Activated CD4-positive, CD25-positive, alpha-beta regulatory T cell (primary cell): ENCODE results near the gene FOXK2.
"Not testable (repeated sequence)": the region's sequence is repeated elsewhere in the genome, so short reads cannot be mapped to it uniquely, and the experiment has no call there.

ENCODE experiments used
- DNase-seq, 4 experiments: peaks; one replicate each; lab custom pipeline; 2025; lab: John Stamatoyannopoulos, UW

Gene FOXK2

DNA sequence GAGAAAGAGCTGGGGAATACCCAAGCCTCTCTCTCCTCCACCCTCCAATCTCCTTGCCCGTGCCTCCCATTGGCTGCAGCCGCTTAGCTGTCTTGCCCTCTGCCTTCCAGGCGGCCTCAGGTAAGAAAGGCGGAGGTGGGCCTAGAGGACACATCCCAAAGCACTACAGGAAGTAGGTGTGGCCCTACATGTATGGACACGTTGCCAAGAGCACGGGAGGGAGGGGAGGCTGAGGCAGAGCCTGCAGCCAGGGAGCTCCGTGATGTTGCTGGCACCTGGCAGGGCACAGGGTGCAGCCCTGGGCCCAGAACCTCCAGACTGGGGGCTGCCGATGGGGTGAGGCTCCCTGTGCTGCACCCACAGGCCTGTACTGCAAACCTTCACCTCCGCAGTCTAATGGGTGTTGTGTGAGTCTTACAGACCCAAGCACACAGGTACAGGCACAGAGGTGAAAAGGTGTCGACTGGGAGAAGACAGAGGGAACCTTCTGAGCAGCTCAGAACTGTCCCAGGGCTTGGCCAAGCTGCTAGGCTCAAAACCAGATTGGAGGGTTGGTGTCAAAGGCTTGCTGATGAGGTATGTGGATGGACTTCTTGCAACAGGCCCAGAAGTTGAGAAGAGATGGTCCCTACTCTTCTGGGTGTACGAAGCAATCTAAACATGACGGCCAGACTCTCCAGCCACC is 23.5 kb upstream of the FOXK2 start:
- DNase-seq: no peak

DNA sequence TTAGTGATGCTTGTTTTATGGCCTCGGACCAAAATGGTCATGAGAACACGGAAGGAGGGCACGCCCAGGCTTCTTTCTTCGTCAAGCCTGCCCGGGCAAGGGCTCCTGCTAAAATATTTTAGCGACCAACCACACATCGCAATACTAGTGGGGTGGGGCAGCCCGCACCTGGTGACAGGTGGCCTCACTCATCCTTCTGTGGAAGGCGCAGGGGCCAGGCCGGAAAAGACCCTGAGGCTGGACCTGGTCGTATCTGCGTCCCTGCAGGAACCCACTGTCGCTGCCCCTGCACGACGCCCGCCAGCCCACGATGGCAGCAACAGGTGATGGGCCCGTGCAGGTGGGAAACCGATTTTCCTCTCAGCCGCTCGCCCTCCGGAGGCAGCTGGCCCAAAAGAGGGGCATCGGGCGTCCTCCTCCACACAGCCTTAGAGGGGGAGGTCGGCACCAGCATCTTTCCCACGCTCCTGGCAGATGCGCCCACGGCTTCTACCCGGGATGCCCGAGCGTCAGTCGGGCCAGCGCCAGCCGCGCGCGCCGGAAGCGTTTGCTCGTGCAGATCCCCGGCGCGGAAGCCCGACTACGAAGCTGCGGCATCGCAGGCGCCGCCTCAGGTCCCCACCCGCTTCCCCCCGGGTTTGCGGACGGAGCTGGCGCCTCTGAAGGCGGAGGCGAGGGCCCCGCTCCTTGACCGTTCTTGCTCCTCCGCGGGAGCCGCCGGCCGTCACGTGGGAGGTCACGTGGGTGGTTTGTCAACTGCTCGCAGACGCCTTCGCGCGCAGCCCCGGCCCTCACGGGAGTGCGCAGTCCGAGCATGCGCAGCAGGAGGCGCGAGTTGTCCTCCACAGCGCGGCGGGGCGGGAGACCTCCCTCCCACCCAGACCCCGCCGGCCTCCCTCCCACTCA is 22.8 kb upstream of the FOXK2 start:
- DNase-seq: peak; percentile 72 to 83 (median 80)

DNA sequence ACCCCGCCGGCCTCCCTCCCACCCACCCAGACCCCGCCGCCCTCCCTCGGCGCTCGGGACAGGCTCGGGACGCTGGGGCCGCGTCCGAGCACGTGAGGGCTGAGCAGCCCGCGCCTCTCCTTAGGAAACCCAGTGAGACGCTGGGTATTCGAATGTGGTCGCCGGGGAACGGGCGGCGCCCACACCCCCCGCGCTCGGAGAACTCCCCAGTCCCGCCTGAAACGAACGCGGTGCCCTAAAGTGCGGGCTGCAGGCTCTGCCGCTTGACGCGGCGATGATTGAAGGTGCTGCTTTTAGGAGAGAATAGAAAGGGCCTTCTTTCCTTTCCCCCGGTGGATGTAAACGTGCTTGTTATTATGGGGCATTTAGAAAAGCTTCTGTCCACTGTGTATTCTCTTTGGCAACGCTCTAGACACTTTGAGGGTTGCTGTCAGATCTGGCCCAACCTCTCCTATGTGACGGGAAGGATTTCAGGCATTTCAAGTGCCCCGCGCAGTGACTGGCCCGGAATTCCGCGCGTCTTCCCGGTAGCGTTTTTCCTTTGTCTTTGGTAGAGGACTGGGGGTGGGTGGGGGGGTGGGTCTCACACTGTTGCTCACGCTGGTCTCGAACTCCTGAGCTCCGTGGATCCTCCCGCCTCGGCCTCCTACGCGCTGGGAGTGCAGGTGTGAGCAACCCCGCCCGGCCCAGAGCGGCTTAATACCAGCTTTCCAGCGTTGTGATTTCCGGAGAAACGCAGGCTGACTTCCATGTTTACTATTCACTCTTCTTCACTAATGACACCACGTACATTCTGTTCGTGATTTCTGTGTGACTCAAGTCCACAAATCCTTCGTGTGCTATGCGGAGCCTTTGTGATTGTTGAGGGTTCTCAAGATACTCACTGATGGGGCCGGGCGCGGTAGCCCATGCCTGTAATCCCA is 21.8 kb upstream of the FOXK2 start:
- DNase-seq: no peak

DNA sequence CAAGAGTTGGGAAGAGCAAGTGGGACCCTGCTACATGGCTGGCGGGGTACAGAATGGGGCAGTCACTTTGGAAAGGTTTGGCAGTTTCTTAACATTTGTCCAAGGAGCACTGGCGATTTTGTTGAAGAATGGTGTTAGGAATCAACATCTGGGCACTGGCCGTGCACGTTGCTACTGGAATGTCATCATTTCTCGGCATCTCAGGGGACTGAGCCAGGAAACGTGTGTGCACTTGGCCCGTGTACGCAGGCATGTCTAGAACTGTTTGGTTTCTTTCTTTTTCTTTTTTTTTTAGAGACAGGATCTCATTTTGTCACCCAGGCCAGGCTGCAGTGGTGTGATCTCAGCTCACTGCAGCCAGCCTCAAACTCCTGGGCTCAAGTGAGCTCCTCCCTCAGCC is 17.3 kb upstream of the FOXK2 start:
- DNase-seq: no peak

DNA sequence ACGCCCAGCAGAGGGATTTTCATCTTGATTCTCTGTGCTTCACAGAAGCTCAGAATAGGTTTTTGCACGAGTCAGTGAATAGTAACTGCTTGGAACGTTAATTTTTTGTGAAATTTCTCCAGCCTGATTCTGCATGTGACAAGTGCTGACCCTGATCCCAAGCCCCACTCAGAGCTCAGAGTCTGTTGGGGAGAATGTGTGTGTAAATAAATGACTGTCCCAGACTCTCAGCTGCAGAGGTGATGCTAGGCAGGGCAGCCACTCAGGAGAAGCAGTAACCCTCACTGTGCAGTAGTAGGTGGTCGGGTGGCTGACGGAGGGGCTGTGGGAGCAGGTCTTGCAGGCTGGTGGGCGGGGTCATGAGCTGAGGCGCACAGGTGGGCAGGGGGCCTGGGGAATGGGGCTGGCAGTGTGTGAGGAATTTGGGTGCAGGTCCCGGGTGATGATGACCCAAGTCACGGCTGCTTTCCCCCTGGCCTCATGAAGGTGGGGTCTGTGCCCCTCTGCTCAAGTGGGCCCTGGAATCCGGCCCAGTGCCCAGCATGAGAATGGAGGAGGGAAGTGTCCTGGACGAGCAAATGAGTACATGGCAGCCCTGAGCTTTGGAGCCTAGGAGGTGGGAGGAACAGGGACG is 16.3 kb upstream of the FOXK2 start:
- no peak for DNase-seq

DNA sequence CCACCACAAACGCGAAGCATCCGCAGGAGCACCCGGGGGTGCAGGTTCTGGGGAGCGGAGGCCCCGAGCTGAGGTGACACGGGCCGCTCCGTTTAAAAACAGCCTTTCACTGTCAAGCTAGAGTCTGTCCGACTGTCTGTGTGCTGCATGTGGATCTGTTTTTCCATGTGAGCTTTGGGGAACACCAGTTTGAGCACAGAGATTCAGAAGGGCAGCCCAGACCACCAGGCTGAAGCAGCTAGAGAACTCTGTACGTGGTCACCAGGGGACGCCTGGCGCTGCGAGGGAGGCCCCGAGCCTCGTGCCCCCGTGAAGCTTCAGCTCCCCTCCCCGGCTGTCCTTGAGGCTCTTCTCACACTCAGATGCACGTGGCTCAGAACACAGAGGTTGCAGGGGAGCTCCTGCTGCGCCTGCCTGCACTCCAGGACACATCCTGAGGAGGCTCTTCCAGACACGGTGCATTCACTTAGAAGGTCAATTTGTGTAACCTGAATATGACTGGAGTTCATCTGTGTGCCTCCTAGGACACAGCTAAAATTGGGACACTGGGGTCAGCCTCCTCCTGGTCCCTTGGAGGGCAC is 15.7 kb upstream of the FOXK2 start:
- no peak for DNase-seq

DNA sequence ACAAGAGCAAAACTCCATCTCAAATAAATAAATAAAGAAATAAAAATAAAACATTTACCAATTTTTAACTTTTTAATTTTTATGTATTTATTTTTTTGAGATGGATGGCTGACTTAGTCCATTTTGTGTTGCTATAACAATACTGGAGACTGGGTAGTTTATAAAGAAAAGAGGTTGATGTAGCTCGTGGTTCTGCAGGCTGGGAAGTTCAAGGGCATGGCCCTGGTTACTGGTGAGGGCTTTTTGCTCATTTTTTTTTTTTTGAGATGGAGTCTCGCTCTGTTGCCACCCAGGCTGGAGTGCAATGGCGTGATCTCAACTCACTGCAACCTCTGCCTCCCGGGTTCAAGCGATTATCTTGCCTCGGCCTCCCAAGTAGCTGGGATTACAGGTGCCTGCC is 14.2 kb upstream of the FOXK2 start:
- no peak for DNase-seq

DNA sequence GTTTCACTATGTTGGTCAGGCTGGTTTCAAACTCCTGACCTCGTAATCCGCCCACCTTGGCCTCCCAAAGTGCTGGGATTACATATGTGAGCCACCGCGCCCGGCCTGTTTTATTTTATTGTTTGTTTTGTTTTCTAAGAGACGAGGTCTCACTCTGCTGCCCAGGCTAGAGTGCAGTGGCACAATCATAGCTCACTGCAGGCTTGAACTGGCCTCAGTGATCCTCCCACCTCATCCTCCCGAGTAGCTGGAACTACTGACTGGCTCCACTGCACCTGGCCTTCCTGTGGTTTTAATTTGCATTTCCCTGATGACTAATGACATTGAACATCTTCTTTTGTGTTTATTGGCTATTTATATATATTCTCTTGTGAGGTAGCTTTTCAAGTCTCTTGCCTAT is 13.1 kb upstream of the FOXK2 start:
- peak in 1 of 4 experiments; percentile 9 for DNase-seq

DNA sequence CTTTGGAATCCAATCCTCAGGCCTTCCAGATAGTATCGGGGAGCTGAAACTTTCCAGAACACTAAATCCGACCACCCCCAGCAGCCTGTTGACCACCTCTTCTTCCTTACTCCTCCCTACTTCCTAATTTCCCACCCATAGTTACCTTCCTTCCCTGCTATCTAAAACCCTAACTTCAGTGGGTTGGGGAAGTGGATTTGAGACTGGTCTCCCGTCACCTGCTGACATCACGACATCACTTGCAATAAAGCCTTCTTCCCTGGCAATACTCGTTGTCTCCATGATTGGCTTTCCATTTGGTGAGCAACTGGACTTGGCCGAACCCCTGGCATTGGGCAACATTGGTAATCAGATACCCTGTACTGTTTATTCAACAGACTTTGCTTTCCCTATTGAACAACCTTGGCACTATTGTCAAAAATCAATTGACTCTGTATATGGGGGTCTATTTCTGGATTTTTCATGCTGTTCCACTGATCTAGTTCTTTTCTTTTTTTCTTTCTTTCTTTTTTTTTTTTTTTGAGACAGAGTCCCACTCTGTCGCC is 11.8 kb upstream of the FOXK2 start:
- no peak for DNase-seq

DNA sequence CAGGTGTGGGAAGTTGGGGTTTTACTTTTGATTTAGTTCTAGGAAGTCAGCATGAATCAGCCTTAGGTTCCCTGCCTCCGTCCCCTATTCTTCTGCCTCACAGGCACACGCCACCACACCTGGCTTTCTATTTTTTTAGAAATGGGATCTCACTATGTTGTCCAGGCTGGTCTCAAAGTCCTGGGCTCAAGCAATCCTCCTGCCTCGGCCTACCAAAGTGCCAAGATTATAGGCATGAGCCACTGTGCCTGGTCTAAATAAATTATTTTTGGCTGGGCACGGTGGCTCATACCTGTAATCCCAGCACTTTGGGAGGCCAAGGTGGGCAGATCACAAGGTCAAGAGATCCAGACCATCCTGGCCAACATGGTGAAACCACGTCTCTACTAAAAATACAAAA is 7.9 kb upstream of the FOXK2 start:
- DNase-seq: not testable (repeated sequence)

DNA sequence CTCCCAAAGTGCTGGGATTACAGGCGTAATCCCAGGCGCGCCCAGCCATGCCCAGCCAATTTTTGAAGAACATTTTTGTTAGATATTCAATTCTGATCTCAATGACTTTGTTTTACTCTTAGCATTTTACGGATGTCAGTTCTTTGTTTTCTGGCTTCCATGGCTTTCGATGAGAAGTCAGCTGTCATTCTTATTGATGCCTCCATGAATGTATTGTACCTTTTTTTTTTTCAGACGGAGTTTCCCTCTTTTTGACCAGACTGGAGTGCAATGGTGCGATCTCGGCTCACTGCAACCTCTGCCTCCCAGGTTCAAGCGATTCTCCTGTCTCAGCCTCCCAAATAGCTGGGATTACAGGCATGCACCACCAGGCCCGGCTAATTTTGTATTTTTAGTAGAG is 5.7 kb upstream of the FOXK2 start:
- not testable (repeated sequence) for DNase-seq

DNA sequence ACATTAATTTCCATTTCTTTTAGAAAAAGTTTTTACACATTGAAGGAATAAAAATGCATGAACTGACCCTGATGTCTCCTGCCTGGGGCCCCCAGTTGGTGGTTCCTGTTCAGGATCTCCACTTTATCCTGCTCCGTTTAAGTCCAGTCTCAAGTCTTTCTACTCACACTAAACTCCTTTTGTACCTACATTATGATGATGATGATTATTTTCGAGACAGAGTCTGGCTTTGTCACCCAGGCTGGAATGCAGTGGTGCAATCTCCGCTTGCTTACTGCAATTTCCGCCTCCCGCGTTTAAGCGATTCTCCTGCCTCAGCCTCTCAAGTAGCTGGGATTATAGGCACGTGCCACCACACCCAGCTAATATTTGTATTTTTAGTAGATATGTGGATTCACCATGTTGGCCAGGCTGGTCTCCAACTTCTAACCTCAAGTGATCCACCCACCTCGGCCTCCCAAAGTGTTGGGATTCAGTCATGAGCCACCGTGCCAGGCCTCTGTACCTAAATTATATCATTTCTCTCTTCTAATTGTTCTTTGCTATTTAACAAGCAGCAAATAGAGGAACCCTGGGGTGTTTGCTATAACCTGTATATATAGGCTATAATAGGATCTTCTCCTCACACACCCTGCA is 2.2 kb upstream of the FOXK2 start:
- DNase-seq: no peak

DNA sequence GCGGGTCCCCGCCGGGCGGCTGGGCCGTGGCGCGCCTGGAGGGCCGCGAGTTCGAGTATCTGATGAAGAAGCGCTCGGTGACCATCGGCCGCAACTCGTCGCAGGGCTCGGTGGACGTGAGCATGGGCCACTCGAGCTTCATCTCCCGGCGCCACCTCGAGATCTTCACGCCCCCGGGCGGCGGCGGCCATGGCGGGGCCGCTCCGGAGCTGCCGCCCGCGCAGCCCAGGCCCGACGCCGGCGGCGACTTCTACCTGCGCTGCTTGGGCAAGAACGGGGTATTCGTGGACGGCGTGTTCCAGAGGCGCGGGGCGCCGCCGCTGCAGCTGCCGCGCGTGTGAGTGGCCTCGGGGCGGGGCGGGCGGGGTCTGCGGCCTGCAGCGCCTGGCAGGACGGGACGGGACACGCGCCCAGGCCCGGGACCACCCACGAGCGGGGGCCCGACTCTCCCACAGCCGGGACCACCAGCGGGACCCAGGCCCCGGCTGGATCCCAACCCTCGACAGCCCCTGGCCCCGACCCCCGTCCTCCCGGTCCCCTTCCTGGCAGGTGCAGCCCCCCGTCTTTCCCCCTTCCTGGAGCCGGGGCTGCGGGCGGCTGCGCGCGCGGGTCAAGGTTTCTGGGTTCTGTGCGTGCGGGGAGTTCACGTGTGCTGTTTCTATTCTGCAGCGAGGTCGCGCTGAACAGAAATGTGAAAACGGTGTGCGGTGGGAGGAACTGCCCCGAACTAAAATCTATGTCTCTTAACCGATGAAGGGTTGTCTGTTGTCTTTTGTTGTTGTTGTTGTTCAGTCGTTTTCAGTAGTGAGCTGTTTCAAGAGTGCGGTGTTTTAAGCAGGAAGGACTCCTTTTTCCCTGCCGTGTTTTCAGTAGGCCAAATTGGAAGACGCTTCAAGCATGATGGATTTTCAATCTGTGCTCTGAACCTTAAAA is 705 bp downstream of the FOXK2 start:
- peak in 3 of 4 experiments; percentile 14 to 45 (median 27) for DNase-seq

DNA sequence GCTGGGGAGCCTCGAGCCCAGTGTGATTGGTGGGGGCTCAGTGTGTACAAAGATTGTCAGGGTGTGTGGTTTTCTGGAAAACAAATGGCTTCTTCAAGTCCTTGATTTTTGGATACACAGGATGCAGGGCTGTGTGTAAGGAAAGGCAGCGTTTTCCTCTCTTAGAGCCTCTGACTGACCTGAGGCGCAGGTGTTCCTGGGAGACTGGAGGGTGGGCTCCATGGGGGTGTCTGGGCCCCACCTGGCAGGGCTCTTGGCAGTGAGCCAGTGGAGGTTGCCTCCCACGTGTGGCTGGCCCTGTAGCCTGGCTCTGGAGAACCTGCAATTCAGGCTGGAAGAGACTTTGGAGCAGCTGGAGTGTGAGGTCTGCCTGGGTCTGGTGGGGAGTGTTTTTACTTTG is 5.0 kb downstream of the FOXK2 start:
- no peak for DNase-seq

DNA sequence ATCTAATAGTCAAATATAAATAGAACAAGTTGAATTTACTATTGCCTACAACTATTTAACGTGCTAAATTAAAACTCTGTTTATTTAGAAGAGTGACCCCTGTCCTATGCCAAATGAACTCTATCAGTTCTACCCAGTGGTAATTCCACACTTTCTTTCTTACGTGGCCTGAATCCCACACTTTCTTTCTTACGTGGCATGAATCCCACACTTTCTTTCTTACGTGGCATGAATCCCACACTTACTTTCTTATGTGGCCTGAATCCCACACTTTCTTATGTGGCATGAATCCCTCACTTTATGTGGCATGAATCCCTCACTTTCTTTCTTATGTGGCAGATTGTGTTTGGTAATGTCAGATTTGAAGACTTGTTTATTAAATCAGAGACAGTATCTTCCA is 6.2 kb downstream of the FOXK2 start:
- DNase-seq: no peak

DNA sequence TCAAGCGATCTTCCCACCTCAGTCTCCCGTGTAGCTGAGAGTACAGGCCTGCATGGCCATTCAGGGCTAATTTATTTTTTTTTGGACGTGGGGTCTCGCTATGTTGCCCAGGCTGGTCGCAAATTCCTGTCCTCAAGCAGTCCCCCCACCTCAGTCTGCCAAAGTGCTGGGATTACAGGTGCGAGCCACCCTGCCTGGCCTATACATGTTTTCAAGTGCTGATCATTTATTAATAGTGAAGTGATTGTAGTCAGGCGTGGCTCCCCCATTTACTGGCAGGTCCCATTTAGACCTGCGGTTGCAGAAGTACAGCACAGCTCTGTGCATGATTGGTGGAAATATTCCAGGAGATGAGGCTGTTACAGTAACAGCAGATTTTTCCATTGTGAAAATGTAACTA is 8.4 kb downstream of the FOXK2 start:
- DNase-seq: no peak

DNA sequence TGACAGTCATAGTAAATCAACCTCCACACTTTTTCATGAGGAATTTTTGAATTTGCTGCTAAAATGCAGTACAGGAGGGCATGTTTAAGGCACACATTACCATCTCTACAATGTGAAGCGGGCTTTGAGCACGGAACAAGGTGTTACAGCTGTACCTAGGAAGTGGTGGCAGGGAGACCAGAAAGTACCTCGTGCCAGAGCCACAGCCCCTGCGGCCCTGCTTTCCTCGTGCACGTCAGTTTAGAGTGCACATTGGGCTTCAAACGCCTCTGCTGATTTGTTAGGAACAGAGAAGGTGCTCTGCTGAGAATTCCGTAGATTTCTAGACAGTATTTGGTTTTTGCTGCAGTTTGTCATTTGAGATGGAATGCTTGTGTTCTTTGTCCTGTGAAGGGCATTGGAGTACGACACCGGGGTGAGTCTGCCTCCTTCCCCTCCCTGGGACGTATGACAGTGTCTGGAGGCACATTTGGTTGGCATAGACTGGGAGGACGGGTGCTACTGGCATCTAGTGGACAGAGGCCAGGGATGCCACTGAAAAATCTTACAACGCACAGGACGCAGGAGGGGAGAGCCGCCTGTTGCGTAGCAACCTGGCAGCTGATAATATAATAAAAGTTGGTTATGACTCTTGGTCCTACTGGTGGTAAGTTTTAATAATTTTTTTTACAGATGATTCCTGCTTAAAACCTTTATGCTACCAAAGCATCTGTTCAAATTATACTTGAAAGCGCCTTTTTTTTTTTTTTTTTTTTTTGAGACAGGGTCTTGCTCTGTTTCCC is 9.1 kb downstream of the FOXK2 start:
- no peak for DNase-seq

DNA sequence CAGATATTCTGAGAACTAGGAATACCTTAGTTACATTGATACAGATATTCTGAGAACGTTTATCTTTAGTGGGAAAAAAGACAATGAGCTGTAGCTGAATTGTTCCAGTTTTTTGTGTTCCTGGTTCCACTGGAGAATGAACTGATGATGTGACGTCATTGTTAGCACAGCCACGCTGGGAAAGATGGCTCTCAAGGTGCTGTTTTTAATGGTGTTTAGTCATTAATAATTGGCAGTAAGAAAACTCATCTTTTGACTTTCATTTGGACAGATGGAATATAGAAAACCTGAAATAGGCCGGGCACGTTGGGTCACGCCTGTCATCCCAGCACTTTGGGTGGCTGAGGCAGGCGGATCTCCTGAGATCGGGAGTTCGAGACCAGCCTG is 10.4 kb downstream of the FOXK2 start:
- DNase-seq: no peak

DNA sequence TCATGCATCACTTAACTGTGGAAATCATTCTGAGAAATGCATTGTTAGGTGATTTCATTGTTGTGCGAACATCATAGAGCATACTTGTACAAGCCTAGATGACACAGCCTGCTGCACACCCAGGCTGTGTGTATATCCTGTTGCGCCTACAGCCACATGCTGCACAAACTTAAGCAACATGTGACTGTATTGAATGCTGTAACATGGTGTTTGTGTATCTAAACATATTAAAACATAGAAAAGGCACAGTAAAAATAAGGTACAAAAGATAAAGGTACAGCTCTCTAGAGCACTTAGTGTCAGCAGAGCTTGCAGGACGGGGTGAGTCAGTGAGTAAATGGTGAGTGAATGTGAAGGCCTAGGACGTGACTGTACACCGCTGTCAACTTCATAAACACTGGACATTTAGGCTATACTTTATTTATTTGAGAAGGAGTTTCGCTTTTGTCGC is 11.9 kb downstream of the FOXK2 start:
- DNase-seq: no peak
